PC-9 (cell line): ENCODE measurements around the gene BARX1.

Experiments used
- CTCF ChIP-seq: fragments of 200-600 bp; sonication (generic); conservative IDR thresholded peaks from 2 replicates; pipeline ENCODE4 v1.6.1; 2017; ENCODE audit warnings: mixed run types, antibody characterized with exemption, mild to moderate bottlenecking, moderate library complexity
- EZH2 ChIP-seq: fragments of 200-600 bp; sonication (generic); IDR thresholded peaks from 2 replicates; pipeline ENCODE4 v1.8.0; 2017; ENCODE audit warnings: antibody characterized with exemption, low read depth

- TF ChIP-seq CTCF (no peak), EZH2 (no peak)
Observed at GRCh38 chr9:93968451-93969327, 13.5 kb upstream of the BARX1 start.
